HG02884 (cell line): ENCODE data around the gene LGR4.
"Not testable (repeated sequence)": the region's sequence is repeated elsewhere in the genome, so short reads cannot be mapped to it uniquely, and the experiment has no call there.

Experiments
- ATAC-seq: cut with Tn5 transposase; IDR thresholded peaks from one replicate; pipeline ENCODE4 v1.9.1; 2021; ENCODE audit warnings: mild to moderate bottlenecking, moderate library complexity; ENCODE audit not compliant: unreplicated experiment

LGR4 gene

DNA sequence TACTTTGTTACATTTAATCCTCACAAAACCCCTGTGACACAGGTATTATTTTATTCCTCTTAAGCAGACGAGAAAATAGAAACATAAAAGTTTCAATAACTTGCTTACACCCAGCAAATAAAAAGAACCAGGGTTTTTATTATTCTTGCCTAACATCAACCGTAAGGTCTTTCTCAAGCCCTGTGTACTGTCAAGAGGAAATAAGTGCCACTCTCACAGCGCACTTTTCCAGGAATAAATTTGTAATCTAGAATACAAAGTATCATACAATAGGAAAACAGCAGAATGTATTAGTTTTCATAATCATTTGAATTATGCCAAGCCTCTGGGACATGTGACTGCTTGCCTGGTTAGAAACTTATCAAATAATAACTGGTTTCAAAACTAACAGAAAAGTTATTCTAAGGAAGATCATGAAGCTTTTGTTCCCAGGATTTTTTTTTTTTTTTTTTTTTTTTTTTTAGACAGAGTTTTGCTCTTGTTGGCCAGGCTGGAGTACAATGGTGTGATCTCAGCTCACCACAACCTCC, 117.0 kb downstream of the LGR4 start:
- no peak for ATAC-seq

DNA sequence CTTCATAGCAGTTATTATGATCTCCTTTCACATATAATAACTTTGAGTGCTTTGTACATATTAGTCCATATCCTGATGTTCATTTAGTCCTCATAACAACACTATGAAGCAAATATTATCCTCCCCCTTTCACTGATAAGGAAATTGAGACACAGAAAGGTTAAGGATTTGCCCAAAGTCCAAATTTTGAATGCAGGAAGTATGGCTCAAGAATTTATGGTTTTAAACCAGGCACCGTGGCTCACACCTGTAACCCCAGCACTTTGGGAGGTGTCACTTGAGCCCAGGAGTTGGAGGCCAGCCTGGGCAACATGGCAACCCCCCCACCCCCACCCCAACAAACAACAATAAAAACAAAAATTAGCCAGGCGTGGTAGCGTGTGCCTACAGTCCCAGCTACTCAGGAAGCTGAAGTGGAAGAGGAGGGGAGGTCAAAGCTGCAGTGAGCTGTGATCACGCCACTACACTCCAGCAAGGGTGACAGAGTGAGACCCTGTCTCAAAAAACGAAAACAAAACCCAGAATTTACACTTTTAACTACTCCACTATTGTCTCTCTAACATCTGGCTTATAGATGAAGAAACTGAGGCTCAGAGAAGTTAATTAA, 118.1 kb downstream of the LGR4 start:
- ATAC-seq = peak; percentile 46

DNA sequence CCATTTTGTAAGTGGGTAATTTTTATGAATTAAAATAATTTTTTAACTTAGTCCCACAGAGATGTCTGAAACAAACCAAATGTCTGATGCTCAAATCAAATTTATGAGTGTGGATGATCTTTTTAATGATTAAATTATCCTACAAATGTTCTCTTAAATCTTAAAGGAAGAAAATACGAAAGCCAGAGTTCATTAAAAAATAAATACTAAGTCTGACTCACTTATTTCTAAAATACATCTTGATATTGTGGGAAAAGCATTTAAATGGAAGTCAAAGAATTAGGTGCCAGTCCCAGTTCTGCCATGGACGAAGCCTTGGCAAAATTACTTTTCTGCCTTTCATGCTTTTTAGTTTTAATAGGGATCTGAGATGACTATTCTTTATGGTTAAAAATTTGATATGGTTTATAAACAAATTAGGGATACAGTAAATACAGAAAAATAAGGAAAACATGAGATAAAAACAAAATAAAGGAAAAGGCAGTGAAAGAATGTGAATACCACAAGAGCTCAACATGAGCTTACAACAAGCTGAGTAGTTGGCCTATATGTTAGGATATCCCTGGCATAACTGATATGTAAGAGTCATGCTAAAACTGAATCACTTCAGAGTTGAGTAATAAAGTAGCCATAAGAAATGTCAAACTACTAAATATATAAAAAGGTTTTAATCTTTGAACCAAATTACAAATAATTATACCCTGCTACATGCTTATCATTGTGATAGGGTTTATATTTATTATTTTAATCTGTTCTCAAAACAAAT, 118.8 kb downstream of the LGR4 start:
- peak; percentile 48 for ATAC-seq

DNA sequence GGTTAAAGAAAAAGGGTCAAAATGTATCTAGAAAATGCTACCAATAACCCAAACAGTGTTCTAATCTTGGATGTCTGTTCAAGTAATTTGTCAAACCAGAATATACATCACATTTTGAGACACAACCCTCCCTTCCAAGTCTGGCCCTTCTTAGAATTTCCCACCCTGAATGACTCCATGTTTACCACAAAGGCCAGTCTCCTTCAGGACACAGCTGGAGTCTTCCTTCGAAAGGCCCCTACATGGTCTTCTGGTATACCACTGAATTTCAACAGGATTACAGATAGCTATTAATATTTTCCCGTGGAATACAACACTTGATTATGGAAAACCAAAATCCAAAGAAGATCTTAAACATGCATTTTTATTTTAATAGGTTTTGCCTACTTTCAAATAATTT, 119.8 kb downstream of the LGR4 start:
- no peak for ATAC-seq

DNA sequence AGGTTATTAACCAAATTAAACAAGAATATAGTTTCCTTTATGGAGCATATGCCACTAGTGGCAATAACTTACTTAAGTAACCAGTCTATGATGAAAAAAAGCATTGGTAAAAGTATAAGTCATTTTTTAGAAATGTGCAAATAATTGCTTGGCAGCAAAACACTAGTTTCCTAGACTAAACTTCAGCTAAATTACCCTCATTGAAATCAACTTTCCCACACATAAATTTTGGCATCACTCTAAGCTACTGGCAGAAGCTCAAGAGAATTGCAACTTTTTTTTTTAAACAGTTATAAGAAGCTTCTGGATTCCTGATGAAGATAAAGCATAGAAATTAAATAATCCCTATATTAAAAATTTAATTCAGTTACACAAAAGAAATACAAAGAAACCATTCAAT, 122.1 kb downstream of the LGR4 start:
- no peak for ATAC-seq

DNA sequence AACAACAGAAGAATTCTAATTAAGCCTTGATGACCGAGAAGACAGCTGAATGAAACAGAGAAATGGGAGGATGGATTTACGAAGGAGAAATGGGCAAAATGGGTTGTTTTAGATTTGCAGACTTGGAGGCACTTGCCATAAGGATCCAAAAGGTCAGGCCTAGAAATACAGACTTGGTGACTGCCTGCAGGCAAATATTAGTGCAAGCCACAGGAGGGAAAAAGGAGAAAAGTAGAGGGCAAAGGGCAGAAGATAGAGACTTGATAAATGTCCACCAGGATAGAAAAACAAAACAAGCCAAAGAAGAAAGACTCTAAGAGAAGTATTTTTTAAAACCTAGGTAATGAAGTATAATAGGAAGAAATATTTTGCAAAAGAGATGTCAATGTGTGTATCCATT, 122.7 kb downstream of the LGR4 start:
- no peak for ATAC-seq

DNA sequence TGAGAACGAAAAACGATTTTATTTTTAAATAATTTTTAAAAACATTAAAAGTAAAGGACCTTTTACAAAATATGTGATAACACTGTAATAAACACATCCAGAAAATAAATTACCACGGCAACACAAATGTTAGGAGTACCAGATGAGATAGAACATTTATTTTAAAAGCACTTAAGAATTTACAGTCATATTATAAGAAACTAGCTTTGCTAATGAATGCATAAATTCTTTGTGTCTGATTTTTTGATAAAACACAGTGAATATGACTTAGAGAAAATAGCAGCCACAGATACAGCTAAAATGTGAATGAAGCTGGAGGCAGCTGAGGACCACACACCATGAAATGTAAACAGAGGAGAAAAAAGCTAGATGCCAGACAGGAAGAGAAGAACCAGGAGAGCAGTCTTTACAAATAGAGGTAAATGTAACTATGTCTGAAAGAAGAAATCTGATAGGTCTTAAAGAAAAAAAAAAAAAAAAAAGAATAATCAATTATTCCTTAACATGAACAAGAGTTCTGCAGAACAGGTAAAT, 124.2 kb downstream of the LGR4 start:
- no peak for ATAC-seq

DNA sequence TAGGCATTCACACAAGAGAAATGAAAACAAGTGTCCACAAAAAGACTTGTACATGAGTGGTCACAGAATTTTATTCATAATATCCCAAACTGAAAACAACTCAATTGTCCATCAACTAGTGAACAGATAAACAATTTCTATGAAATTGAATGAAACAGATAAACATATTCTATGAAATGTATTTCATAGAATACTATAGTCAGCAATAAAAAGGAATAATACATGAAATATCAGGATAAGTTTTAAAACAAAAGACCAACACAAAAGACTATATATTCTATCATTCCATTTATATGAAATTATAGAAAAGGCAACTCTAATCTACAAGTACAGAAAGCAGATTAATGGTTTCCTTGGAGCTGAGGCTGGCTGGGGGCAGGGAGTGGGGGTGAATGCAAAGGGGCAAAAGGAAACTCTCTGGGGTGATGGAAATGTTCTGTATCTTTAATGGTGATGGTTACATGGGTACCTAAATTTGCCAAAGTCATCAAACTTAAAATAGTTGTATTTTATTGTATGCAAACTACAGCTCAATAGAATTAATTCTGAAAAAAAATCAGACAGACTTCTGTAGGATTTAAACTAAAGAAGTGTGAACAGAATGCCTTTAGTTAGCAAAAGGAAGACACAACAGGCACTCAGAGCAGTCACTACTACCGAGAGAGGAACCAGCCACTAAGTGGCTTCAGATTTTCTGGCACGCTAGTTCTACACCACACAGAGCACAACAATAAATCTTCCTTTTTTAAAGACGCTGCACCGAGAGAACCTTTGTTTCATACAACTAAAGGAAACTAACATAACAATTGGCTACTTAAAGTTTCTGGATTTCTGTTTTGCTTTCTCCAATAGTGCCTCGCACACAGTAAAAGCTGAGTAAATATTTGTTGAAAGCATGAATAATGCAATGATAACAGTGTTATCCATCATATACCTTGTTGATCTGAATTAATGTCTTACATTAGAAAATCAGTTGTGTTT, 124.9 kb downstream of the LGR4 start:
- no peak for ATAC-seq

DNA sequence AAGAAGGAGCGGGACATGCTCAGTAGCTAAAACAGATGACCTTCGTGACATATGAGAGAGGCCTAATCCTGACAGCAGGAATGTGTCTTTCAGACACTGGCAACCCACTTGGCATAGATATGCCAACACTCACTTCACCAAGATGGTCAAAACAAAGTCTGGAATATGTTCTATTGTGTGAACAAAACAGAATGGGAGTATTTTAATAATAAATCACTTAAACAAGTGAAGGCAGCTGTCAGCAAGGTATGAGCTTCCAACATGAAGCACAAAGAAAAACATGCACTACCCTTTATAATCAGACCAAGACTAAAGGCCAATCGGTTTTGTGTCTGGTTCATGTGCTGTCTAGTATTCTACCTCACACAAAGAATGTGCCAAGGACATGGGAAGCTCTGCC, 132.6 kb downstream of the LGR4 start:
- no peak for ATAC-seq

DNA sequence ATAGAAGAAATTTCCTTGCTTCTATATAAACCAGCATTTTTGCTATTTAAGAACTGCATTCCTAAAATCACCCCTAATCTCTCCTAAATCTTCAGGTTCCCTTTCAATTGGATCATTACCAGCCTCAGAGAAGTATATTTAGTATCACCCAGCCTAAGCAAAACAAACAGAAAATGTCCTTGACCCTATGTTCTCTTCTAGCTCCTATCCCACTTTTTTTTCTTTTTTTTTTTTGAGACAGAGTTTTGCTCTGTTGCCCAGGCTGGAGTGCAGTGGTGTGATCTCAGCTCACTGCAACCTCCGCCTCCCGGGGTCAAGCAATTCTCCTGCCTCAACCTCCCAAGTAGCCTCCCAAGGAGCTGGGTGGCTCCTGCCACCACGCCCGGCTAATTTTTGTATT, 137.8 kb downstream of the LGR4 start:
- ATAC-seq = not testable (repeated sequence)

DNA sequence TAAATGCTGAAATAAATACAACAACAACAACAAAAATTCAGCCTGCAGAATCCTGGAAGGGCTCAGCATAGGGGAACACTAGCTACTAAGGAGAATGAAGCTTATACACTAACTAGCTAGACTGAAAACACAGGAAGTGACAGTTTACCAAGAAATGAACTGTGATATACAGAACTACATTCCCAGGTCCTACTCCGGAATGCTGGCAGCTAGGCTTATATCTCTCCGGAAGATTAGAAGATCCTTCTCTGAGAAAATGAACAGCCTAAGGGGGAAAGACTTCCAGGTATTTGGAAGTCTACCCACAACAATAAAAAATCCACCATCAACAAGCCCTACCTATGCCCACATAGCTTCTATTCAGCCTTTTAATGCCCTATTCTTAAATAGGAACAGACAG, 140.6 kb downstream of the LGR4 start:
- ATAC-seq = no peak

DNA sequence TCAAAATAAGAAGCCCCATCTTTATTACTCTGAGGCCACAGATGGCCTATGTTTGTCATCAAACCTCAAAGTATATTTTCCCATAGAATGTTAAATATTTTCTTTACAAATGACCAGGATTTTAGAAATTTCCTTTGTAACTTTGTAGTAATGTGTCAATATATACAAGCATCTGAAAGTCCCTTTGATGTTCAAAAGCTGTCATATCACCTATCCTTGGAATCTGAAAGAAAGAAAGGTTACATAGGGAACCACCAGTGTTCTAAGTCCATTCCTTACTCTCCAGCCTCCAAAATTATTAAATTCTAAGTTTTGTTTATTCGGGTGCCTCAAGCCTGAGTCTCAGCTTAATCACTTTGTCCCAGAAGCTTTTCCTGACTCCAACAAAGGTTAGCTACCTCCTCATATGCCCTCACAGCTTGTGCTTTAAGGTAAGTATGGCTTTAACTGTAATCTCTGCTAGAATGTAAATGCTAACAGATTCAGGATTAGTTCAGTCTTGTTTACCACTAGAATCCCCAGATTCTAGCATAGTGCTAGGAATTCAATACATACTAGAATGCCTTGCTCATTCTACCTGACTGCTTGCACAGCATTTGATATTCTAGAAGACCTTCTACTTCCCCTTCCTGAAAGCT, 141.8 kb downstream of the LGR4 start:
- ATAC-seq = no peak

DNA sequence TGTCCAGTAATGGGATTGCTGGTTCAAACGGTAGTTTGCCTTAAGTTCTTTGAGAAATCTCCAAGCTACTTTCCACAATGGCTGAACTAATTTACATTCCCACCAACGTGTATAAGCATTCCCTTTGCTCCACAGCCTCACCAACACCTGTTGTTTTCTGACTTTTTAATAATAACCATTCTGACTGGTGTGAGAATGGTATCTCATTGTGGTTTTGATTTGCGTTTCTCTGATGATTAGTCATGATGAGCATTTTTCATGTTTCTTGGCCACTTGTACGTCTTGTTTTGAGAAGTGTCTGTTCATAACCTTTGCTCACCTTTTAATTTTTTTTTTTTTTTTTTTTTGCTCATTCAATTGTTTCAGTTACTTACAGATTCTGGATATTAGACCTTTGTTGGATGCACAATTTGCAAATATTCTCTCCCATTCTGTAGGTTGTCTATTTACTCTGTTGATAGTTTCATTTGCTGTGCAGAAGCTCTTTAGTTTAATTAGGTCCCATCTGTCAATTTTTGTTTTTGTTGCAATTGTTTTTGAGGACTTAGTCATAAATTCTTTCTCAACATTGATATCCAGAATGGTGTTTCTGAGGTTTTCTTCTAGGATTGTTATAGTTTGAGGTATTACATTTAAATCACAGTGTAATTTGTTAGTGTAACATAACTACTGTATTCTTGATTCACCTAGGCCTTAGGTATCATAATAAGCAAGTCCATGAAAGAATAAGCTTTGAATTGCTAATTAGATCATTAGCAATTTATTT, 142.5 kb downstream of the LGR4 start:
- ATAC-seq = no peak

DNA sequence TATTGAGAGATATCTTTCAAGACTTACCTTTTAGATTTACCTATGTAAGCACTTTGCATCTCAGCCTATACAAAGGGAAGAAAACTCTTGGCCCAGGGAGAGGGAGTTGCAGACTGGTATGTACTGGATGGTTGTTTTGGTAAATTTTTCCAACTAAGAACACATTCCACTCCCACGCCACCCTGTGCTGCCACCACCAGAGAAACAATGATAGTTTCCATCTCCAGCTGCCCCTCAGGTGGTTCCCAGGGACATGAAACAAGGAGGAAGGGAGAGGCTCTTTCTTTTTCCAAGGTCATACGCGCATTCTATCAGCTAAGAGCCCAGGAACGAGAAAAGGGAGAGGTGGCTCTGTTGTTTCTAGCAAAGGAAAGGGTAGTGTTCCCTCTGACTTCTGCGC, 144.0 kb downstream of the LGR4 start:
- no peak for ATAC-seq

DNA sequence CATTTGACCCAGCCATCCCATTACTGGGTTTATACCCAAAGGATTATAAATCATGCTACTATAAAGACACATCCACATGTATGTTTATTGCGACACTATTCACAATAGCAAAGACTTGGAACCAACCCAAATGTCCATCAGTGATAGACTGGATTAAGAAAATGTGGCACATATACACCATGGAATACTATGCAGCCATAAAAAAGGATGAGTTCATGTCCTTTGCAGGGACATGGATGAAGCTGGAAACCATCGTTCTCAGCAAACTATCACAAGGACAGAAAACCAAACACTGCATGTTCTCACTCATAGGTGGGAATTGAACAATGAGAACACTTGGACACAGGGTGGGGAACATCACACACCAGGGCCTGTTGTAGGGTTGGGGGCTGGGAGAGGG, 145.5 kb downstream of the LGR4 start:
- ATAC-seq = not testable (repeated sequence)

DNA sequence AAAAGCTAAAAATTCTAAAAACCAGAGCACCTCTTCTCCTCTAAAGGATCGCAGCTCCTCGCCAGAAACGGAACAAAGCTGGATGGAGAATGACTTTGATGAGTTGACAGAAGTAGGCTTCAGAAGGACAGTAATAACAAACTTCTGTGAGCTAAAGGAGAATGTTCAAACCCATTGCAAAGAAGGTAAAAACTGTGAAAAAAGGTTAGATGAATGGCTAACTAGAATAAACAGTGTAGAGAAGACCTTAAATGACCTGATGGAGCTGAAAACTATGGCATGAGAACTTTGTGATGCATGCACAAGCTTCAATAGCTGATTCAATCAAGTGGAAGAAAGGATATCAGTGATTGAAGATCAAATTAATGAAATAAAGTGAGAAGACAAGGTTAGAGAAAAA, 150.4 kb downstream of the LGR4 start:
- ATAC-seq = not testable (repeated sequence)

DNA sequence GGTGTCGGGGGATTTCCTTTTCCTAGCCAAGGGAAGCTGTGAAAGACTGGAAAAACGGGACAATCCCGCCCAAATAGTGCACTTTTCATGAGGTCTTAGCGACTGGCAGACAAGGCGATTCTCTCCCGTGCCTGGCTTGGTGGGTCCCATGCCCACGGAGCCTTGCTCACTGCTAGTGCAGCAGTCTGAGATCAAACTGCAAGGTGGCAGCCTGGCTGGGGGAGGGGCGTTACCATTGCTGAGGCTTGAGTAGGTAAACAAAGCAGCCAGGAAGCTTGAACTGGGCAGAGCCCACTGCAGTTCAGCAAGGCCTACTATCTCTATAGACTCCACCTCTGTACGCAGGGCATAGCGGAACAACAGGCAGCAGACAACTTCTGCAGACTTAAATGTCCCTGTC, 151.2 kb downstream of the LGR4 start:
- ATAC-seq = not testable (repeated sequence)

DNA sequence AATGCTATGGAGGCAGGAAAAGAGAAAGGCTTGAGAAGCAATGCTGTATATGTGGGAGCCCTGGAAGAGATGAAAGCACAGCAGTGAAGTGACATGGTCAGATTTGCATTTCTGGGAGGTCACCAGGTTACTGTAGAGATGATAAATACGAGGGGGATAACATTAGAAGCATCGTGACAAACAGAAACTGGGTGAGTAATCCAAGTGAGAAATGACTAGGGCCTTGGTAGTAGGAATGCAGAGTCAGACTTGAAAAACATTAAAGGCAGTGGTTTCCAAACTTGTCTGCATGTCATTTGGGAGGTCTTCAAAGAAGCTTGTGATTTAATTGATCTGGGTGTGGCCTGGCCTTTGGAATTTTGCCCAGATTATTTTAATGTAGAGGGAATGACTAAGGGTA, 153.5 kb downstream of the LGR4 start:
- peak; percentile 100 for ATAC-seq

DNA sequence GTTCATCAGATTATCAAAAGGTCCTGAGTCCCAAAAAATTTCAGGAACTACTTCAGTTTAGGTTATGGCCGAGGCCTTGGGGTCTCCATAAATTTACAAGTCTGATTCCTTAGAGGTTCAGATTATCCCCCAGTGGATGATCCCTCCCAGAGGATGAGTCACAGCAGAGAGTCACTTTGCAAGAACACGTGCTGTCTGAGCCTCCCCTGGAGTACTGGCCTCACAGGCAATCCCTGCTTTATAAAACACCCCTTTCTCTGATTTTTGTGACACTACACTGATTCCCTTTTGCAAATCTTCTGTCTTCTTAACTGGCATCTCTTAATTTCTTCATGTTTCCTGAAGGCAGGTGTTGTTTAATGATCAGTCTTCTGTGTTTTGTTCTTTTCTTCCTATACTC, 154.8 kb downstream of the LGR4 start:
- ATAC-seq = no peak
